HG03558 (cell line): ENCODE results near the gene ATP11C.

Experiments used
- ATAC-seq: cut with Tn5 transposase; IDR thresholded peaks from one replicate; pipeline ENCODE4 v1.9.1; 2021; ENCODE audit warnings: moderate number of reproducible peaks; ENCODE audit not compliant: unreplicated experiment; ENCODE audit errors: extremely low read depth

ATP11C gene

DNA sequence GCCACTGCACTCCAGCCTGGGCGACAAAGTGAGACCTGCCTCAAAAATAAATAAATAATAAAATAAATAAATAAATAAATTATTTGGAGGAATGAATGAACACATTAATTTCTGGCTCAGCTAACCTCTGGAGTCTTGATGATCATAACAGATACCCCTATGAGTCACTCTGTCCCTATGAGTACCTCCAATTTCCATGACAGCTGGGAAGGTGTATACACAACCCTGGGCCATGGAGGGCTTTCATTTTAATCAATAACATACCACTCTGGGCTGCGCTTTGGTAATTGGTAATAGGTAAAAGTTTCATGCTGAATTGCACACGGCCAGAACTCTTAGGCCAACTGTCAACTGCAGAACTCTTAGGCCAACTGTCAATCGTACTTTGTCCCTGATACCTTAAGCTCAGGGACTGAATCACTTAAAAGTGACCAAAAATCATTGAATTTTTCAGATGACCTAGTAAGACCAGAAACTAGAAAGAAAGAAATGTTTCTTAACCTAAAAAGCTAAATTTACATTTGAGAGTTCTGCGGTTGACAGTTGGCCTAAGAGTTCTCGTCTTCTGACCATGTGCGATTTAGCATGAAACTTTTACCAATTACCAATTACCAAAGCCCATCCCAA is 112.4 kb downstream of the ATP11C start:
- no peak for ATAC-seq

GRCh38 chrX:139816204-139816603 is 116.6 kb downstream of the ATP11C start:
- ATAC-seq, result no peak

DNA sequence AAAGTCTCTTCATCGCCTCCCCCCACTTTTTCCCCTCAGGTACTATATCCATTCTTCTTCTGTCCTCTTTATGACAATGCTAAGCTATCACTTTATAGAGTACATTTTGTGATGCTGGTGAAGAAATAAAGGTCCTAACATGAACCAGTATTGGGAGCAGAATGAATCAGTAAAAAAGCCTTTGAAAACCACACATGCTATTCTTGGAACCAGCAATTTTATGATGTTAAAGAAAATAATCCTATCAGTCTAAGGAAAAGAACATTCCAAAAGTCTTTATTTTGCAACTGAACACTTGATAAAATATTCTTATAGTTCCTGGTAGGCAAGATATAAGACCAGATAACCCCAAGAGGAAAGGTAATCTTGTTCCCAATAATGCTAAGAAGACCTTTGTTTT is 117.1 kb downstream of the ATP11C start:
- ATAC-seq, result no peak

GRCh38 chrX:139811942-139812629 is 120.8 kb downstream of the ATP11C start:
- peak; percentile 41 for ATAC-seq

DNA sequence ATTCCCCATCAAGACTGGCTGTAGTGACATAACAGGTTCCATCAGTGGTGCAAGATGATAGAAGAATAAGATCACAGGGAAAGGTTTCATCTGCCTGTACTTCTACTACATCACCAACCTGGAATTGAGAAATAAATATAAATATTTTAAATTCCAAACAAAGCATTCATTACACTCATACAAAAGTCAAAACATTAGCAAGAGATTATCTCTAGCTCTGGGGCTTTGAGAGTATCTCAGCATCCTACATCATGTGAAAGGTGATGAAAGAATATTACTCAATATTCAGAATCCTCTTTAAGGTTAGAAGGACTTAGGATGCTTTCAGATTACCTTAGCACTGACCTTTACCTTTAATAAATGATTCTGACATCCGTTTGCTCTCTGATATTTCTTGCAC is 128.4 kb downstream of the ATP11C start:
- ATAC-seq, result no peak

- no peak for ATAC-seq
Observed at GRCh38 chrX:139803224-139803623, 129.6 kb downstream of the ATP11C start.

- ATAC-seq, result no peak
Observed at GRCh38 chrX:139802048-139802447, 130.8 kb downstream of the ATP11C start.

GRCh38 chrX:139801397-139801813 is 131.4 kb downstream of the ATP11C start:
- no peak for ATAC-seq

DNA sequence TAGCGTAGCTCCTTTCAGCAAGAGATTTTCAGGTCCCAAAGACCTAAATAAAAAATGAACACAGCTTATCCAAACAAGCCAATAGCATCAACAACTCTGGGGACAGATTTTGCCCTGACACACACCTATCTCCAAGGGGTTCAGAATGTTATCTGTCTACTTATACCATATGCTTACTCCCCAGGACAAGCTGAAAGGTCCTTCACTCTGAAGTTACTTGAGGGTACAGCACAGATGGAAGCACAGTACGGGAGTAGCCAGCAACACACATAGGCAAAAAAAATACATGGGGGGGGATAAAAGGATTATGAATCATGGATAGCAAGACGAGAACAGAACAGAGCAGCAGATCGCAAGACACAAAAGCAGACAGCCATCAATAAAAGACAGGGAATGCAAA is 134.2 kb downstream of the ATP11C start:
- ATAC-seq, result no peak

DNA sequence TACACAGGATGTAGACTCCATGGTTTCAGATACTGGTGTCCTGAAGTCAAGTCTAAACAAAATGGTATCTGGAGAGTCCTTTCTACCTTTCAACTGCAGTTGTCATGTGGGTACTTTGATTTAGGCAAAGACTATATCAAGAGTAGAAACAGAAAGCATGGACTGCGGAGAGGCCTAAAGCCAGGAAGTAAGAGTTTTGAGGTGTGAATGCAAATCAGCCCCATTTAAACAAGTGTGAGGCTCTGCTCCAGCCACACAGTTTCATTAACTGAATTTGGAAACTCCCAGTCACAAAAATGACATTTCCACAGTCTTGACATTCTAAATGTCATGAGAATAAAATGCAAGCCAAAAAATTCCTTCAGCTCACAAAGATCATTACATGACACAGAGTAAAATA is 137.7 kb downstream of the ATP11C start:
- ATAC-seq, result peak; percentile 90

GRCh38 chrX:139787601-139788000 is 145.3 kb downstream of the ATP11C start:
- no peak for ATAC-seq

DNA sequence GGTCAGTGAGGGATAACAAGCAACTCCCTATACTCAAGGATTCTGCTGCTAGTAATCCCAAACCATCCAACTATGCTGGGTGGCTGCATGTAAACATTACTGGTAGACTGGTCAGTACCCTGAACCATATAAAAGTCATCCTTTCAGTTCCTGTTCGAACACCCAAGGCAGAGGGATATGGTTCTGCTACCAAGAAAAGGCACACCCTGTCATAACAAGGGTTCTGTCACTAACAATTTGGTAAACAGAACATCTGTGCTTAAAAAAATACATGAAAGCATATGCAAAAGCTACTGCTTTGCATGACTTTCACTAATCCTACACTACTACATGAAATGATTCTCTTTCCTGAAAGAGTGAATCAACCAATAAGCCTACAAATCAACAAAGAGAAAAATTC is 148.0 kb downstream of the ATP11C start:
- peak; percentile 89 for ATAC-seq

GRCh38 chrX:139783959-139784358 is 148.9 kb downstream of the ATP11C start:
- ATAC-seq, result no peak

GRCh38 chrX:139783030-139783429 is 149.8 kb downstream of the ATP11C start:
- no peak for ATAC-seq

DNA sequence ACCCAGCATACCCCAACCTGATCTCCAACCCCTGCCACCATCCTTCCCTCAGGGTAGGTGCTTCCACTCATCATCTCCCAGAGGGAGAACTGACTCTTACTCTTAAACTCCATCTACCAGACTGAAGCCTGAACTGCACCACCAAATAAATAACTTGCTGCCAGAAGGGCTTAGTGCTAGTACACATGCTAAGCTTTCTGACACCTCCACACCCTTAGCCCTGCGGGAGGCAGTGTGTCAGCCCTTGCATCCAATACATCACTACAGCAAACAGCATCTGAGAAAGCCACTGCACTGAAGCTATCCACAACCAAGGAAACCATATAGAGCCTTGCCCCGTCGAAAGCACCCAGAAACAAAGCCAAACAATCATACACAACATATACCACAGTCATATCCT is 156.3 kb downstream of the ATP11C start:
- no peak for ATAC-seq

DNA sequence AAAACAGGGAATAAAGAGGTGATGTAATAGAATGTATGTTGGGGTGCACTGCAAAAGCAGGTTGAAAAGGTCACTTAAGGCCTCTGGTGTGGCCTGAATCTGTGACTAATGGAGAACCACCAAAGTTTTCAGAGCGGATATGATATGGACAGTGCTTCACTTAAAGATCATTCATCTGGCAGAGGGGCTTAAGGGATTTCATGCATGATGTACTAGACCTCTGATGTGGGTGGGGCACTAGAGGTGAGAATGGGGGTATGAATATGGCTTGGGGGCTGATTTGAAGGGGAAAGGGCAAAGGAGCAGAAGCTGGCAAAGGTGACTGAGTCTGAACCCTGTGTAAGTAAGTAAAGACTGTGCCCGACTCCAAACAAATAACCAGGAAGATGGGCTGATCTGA is 162.5 kb downstream of the ATP11C start:
- ATAC-seq, result no peak

GRCh38 chrX:139766545-139766983 is 166.3 kb downstream of the ATP11C start:
- ATAC-seq, result no peak

DNA sequence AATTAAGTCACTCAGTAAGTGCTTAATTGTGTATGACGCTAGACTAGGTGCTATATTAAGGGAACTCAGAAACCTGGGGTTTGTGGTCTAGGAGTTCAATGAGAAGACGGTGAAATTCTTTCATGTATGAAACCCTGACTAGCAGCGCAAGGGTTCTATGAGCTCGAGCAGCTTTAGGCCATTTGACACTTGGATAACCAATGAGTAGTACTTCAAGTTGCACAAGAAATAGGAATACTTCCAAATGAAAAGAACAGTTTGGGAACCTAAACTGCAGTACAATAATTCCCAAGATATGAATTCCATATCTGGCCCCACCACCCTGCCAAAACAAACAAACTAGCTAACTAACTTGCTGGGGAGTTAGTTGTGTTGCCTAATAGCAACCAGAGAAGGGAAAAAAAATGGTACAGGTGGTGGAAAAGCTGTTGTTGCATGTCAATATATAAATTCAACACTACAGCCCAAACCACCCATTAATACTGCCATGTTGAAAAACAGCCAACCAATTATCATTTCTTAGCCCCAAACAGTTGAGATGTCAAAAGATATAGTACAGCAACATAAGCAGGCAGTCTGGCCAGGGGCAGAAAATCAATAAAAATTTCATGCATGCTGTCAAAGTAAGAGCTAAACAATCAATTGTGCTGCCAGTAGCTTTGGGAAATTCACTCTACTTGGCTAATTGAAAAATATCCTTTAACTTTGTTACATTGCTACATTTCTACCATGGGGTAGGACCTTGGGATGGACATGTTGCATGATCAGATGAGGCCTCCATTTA is 170.3 kb downstream of the ATP11C start:
- ATAC-seq, result no peak

DNA sequence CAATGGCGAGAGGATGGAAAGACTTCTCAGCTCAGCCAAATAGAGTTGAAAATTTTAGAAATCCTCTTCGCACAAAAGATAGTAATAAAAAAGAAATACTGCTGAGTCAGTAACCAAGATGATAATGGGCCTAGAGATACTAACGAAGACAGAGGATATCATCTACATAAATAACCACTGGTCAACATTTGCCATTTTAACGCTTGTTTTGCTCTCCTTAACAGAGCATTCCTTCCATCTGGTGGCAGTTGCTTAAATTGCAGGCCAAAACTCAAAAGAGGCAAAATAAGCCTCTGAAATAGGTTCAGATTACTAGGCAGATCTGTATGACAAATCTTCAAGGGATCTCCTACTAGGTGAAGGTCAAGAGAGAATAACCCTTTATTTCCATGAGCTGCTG is 173.2 kb downstream of the ATP11C start:
- no peak for ATAC-seq

DNA sequence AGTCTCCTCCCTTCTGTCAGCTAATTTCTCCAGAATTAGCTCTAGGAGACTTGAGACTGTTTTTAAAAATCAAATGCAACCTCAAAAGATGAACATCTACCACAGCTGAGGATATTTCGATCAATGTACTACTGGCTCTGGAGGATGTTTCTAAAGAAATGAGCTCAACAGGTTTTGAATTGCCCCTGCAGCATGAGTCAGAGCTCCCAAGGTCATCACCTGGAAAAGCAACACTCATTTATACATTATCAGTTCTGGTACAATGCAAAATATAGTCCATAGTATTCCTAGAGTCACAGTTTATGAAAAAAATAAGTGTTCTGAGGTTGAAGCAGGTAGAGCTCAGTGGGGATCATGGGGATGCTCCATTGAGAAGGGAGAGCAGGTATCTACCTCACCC is 174.0 kb downstream of the ATP11C start:
- no peak for ATAC-seq

GRCh38 chrX:139758250-139758649 is 174.6 kb downstream of the ATP11C start:
- ATAC-seq, result no peak
